GM19452 (cell line): Measurements from ENCODE around the gene SNRPA1.
"Not testable (repeated sequence)": the region's sequence is repeated elsewhere in the genome, so short reads cannot be mapped to it uniquely, and the experiment has no call there.

Experiments
- ATAC-seq: cut with Tn5 transposase; IDR thresholded peaks from one replicate; pipeline ENCODE4 v1.9.1; 2021; ENCODE audit not compliant: unreplicated experiment

The SNRPA1 gene

DNA sequence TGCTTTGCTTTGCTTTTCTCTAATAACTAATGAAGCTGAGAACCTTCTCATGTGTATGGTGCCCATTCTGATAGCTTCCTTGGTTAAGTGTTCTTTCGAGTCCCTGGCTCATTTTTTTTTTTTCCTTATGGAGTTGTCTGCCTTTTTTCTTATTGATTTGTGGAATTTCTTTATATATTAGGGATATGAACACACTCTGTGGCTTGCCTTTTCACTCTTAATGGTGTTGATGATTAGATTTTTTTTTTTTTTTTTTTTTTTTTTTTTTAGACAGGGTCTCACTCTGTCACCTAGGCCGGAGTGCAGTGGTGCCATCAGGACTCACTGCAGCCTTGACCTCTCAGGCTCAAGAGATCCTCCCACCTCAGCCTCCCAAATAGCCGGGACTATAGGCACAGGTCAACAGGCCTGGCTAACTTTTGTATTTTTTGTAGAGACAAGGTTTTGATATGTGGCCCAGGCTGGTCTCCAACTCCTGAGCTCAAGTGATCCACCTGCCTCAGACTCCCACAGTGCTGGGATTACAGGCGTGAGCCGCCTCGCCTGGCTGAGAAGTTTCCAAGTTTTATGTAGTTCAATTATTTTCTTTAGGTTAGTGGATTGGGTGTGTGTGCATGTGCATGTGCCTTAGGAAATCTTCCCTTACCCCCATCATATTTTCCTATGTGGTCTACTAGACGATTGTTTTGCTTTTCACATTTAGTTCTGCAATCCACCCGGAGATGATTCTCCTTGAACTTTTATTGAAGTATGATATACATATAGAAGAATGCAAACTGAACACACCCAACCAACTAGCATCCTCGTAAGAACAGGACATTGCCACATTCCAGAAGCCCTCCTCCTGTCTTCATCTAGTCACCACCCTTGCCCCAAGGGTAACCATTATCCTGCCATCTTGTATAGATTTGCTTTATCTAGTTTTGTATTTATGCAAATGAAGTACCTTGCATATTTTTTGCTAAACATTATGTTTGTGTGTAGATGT is 1.7 kb upstream of the SNRPA1 start:
- no peak for ATAC-seq

- ATAC-seq, result no peak
Observed at GRCh38 chr15:101295607-101296161, 636 bp upstream of the SNRPA1 start.

DNA sequence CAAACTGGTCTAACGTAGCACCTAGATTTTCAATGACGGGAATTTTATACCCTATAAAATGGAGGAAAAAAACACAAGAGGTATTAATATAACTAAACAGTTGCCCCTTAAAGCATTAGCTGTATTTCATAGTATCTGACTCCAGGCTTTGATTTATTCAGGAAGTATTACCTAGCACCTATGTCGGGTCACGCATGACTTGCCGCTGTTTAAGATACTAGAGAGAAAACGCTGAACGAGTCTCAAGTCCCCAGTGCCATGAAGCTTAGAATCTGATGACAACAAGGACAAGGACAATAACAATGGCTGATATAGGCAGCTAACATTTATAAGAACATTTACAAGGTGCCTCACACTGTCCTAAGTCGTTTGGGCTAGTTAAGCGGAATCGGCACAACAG is 1.9 kb downstream of the SNRPA1 start:
- ATAC-seq, result no peak

- ATAC-seq, result no peak
Observed at GRCh38 chr15:101288905-101289513, 6.0 kb downstream of the SNRPA1 start.

DNA sequence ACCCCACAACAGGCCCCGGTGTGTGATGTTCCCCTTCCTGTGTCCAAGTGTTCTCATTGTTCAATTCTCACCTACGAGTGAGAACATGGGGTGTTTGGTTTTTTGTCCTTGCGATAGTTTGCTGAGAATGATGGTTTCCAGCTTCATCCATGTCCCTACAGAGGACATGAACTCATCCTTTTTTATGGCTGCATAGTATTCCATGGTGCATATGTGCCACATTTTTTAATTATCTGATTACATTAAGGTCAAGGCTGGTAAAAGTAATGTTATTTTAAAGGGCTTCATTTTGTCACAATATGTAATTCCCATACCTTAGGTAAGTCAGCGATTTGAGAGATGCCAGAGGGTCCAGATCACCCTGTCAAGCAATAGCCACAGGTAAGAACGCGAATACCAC is 7.7 kb downstream of the SNRPA1 start:
- not testable (repeated sequence) for ATAC-seq

GRCh38 chr15:101286471-101287114 is 8.5 kb downstream of the SNRPA1 start:
- no peak for ATAC-seq

DNA sequence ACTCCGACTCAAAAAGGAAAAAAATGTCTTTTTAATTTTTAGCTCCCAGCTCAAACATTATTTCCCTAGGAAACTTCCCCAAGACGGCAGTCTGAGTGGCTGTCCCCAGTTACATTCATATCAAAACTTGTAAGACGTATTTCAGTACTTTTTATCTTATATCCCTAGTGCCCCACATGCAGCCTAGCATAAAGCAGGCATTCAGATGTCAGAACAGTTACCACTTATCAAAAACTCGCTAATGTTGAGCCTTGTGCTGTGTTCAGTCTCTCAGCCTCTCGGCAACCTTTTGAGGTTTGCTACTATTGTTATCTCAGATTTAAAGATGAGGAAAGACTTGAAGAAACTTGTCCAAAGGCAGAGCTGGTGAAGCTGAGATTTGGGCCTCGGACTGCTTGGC is 11.1 kb downstream of the SNRPA1 start:
- no peak for ATAC-seq

DNA sequence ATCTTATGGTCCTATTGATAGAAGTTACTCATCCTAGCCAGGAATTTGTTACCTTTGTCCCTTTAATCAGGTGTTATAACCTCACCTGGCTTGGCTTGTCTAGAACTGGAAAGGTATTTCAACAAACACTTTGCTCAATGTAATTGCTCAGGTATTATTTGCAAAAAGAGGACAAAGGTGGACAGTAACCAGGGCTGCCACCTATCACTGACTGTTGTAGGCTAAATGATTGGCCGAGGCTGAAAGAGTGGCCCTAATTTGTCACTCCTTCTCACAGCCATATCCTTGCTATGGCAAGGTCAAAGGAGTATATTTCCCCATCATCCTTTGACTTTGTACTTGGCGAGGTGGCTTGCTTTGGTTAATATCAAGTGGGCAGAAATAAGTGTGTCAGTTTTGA is 15.0 kb downstream of the SNRPA1 start:
- no peak for ATAC-seq

DNA sequence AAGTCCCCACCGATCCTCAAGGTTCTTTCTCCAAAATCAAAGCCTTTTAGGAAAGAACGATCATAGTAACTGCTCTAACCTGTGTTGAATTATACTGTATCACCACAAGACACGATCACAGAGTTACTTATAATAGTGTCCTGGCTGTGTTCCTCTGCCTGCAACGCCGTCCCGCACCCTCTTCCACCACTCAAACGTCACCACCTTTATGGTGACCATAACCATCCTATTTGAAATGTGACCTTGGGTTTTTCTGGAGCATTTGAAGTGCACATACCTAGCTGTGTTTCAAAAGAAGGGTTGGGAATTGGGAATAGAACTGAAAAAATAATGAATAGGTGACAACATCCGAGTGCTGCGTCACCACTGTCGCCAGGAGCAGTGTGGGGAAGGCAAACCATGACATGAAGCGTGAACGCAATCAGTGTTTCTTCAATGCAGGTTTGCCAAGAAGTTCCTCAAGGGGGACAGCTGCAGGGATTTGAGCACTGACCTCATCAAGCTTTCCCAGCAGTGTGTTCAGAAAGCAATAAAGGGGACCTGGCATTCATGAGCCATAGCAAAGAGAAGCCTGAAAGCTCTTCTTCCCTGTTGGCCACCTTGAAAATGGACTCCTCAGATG is 17.0 kb downstream of the SNRPA1 start:
- ATAC-seq, result no peak

- peak; percentile 88 for ATAC-seq
Observed at GRCh38 chr15:101277038-101277822, 17.8 kb downstream of the SNRPA1 start, which contains the start of gene SELENOS. SELENOS (minus strand) TSS chr15:101277485; CDS start chr15:101277417, 68 bp downstream.

GRCh38 chr15:101276501-101277037 is 18.5 kb downstream of the SNRPA1 start:
- ATAC-seq, result peak; percentile 41

DNA sequence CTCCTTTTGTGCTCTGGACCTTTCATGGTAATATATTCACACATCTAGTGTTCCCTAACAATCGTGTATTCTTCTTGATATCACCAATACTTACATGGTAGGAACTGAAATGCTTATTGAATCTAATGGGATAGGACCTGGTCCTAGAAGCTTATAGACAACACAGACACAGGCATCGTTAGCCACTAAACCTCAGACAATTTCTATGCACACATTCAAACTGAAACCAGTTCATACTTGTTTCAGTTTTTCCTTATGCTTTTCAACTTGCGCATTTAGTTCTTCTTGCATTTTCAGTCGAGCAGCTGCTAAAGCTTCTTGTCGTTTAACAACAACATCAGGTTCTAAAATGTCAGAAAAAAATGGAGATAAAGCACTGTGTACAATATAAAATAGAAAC is 20.0 kb downstream of the SNRPA1 start:
- no peak for ATAC-seq

DNA sequence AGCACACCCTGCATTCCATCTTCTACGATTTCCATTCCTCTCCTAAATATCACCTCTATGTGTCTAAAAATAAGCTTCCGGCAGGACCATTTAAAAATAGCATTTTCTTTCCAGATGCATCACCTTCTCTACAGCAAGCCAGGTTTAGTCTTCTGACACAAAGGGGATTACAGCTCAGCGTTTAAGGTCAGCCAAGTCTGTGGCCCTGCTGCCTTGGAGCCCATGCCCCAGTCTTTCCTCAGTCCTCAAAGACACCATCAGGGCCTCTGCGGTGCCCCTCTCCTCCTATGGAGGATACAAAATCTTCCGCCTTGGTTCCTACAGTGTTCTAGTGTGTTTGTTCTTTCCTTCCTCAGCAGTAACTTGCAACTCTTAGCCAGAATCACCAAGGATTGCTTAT is 21.5 kb downstream of the SNRPA1 start:
- ATAC-seq, result no peak

- no peak for ATAC-seq
Observed at GRCh38 chr15:101272584-101272983, 22.5 kb downstream of the SNRPA1 start.

DNA sequence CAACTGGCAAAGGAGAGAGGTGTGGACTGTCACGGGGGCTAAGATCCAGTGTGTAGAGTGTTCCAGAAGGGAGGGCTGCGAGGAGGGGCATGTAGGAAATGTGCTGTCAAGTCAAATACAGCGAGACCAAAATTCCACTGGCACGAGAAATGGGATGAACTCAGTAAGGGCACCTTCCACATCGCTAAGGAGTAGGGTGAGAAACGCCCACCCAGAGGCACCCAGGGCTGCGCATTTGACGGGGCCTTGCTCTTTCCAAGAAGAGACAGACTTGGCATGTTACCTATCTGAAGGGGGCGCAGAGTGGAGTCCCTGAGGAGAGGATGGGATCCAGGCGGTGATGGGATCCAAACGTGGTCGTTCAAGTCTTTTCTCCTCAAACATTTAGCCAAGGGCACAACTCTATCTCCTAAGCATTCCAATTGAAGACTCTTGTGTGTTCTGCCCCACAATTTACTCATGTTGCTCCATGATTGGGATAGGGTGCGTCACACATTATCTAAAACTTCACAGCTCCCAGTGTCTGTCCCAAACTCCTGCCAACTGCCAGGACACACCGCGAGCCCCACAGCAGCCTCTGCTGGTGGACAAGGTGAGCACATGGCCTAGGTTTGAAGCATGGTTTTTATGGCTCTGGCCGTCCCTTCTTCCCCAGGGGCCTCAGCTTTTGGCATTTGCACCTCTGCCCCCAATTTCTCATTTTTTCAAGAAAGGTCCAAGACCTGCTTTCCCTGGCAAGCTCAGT is 25.4 kb downstream of the SNRPA1 start:
- ATAC-seq, result no peak

DNA sequence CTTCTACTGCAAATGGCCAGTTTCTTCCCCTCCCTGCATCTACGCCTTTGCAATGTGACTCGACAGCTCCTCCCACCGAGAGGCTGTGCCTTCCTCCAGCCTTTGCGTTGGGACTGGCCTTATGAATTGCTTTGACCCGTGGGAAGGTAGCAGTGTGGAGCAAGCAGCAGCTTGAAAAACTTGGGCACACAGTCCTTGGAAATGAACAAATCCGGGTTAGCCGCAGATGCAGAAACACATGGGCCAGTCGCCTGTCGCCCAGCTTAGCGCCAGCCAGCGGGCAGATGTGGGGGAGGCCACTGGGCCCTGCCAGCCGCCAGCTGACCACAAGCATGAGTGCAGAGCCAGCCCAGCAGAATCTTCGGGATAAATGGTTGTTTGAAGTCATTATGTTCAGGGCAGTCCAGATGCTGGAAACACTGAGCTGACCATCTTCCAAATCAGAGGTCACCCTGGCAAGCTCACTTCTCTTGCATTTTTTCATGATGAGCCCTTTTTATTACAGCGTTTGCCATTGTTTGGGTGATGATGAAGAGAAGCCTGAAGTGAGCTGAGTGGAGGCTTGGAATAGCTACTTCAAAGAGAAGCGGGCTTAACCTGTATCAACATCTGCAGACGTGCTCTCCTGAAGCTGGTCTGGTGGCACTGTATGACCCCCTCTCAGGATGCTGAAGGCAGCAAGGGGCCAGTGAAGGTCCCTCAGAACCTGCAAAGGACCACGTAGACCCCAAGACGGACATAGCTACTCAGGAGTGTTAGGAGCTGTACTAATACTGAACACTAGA is 27.5 kb downstream of the SNRPA1 start:
- no peak for ATAC-seq

DNA sequence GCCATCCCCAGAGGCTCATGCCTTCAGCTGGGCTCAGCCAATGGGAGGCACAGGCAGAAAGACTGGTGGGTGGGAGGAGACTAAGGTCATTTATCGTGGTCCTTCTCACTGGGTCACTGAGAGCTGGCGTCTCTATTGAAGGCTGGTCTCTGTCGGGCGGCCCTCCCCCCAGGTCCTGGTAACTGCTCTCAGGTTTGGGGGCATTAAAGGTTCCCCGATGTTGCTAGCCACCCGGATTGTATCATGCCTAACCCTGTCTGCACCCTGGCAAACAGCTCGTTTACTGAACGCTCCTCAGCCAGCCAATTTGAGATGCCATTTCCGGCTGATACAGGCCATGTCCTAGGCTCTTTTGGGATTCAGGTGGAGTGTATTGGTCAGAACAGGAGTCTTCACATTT is 28.3 kb downstream of the SNRPA1 start:
- no peak for ATAC-seq

- ATAC-seq, result no peak
Observed at GRCh38 chr15:101266034-101266433, 29.0 kb downstream of the SNRPA1 start.
